GM13977 (cell line): ENCODE results near the gene SLC25A36.
"Not testable (repeated sequence)": the region's sequence is repeated elsewhere in the genome, so short reads cannot be mapped to it uniquely, and the experiment has no call there.

Experiments used
- DNase-seq: peaks from one replicate; pipeline ENCODE4 v3.0.0; 2012; ENCODE audit warnings: low spot score
- in situ Hi-C: fragments of 300-500 bp; cut with MboI; formaldehyde crosslinking; loops from one replicate; pipeline ENCODE4 v1.12.0; 2022; ENCODE audit warnings: low sequenced_read_pairs, low pct_unique_long_range_greater_than_20kb, mixed read lengths, inconsistent platforms; ENCODE audit not compliant: unreplicated experiment
- TF ChIP-seq, protein P1 (sequence below): IDR thresholded peaks from 2 replicates; pipeline ENCODE4 v1.5.1; 2012; ENCODE audit warnings: mild to moderate bottlenecking, control low read depth; ENCODE audit not compliant: insufficient read depth; ENCODE audit errors: extremely low read depth, missing control alignments

SLC25A36 gene

DNA sequence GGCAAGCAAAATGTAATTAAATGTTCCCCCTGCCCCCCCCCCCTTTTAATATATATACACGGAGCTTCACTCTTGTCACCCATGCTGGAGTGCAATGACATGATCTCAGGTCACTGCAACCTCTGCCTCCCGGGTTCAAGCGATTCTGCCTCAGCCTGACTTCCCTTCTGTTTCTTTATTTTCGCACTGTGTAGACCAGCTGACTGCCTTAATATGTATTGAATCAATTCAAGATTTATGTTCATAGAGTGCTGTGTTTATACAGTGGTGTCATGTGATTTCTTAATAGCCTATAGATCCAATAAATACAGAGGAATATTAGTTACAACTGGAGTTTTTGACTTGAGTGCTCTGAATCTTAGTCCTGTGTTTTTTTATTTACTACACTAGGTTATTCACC is 39.0 kb downstream of the SLC25A36 start:
- TF ChIP-seq, protein P1, sequence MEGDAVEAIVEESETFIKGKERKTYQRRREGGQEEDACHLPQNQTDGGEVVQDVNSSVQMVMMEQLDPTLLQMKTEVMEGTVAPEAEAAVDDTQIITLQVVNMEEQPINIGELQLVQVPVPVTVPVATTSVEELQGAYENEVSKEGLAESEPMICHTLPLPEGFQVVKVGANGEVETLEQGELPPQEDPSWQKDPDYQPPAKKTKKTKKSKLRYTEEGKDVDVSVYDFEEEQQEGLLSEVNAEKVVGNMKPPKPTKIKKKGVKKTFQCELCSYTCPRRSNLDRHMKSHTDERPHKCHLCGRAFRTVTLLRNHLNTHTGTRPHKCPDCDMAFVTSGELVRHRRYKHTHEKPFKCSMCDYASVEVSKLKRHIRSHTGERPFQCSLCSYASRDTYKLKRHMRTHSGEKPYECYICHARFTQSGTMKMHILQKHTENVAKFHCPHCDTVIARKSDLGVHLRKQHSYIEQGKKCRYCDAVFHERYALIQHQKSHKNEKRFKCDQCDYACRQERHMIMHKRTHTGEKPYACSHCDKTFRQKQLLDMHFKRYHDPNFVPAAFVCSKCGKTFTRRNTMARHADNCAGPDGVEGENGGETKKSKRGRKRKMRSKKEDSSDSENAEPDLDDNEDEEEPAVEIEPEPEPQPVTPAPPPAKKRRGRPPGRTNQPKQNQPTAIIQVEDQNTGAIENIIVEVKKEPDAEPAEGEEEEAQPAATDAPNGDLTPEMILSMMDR = no peak
- in situ Hi-C loops = no loop called here
- no peak for DNase-seq

- DNase-seq, in situ Hi-C loops: not testable (repeated sequence)
These were observed 46.2 kb downstream of the SLC25A36 start for GRCh38 chr3:140987792-140988191.

DNA sequence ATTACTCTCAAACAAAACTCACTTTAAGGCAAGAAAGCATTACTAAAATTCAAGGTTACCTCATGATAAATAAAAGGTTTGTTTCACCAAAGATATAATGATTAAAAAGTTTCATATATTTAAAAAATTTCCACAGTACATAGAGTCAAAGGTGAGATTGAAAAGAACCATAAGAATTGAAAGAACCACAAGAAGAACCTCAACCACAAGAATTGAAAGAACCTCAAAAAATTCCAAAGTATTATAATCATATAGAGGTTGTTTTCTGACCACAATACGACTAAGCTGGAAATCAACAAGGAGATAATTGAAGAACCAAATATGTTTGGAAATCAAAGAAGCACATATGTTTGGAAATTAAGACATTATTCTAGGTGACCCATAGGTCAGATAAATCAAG is 52.7 kb downstream of the SLC25A36 start:
- in situ Hi-C loops = no loop called here
- DNase-seq = no peak
- TF ChIP-seq, protein P1 = no peak

GRCh38 chr3:140994861-140995260 is 53.2 kb downstream of the SLC25A36 start:
- in situ Hi-C loops, DNase-seq: not testable (repeated sequence)

- no peak for DNase-seq
- TF ChIP-seq, protein P1 = no peak
- in situ Hi-C loops = no loop called here
These were observed 54.2 kb downstream of the SLC25A36 start for GRCh38 chr3:140995881-140996280.

GRCh38 chr3:141000027-141000663 is 58.5 kb downstream of the SLC25A36 start:
- TF ChIP-seq, protein P1 = peak; percentile 80
- in situ Hi-C loops = loop anchor here (25.0 kb wide), 1 partner anchor 187 kb away; no protein-coding TSS in a partner anchor
- DNase-seq = peak; percentile 45

DNA sequence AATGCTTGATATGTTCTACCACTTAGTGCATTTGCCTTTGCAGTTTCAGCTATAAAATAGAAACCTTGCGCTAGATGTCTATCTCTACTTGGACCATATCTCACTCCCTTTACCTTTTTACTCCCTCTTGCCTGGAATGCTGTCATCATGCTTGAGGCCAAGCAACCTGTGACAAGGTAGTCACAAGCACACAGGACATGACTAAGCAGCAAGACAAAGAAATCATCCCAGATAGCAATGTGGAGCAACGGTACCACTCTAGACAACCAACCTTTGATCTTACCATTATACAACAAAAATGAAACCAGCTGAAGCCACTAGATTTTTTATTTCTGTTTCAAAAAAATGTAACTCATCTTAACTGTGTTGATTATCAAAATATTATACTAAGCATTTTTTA is 59.0 kb downstream of the SLC25A36 start:
- TF ChIP-seq, protein P1 = no peak
- DNase-seq = no peak
- in situ Hi-C loops = loop anchor here (25.0 kb wide), 1 partner anchor 187 kb away; no protein-coding TSS in a partner anchor

GRCh38 chr3:141006344-141006743 is 64.7 kb downstream of the SLC25A36 start:
- TF ChIP-seq, protein P1 = no peak
- no peak for DNase-seq
- in situ Hi-C loops = loop anchor here (25.0 kb wide), 1 partner anchor 181 kb away; no protein-coding TSS in a partner anchor
